LHCN-M2 (cell line): ENCODE measurements around the gene ULK4. TPM values are rescaled to one million over a fixed set of nuclear protein-coding genes. Genes with fewer than 3 reads are reported as not detected.
"Not testable (repeated sequence)": the region's sequence is repeated elsewhere in the genome, so short reads cannot be mapped to it uniquely, and the experiment has no call there.

ENCODE experiments used
- DNase-seq: peaks from one replicate; pipeline ENCODE4 v3.0.0-alpha.2; 2012; ENCODE audit warnings: low read depth
- total RNA-seq: library from RNA; depleted of rRNA; stranded (reverse); fragments of >200 nt; gene quantifications from 2 replicates; pipeline ENCODE4 v1.2.3, GENCODE V29; 2014

The ULK4 gene
- total RNA-seq, 1 experiment from 2014 or later, result 7.0 TPM

DNA sequence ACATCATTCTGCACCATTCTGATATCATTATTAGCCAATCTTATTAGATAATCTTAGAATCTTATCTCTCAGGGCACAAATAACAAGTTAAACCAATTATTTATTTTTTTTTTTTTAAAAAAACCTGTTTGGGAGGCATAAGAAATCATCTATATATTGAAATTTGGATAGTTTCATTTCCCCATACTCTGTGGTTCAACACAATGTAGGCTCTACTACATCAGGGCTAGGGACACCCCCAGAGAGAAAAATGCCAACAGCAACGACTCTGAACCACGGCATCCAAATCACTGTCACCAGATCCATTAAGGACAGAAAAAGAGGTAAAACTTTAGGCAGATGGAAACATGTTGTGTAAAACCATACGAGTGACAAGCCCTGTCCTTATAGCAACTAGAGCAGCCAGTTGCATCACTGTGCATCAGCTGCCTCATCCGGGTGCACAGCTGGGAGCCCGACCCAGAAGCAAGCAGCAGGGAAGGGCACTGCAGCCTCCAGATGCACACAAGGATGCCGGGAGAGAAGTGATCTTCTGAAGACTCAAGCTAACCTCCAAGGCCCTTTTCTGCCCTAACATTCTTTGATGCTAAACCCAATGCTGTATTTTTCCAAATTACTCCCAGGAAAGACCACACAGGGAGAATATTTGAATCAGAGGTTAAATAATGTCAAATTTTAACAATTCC, 381.5 kb downstream of the ULK4 start:
- DNase-seq, result no peak

DNA sequence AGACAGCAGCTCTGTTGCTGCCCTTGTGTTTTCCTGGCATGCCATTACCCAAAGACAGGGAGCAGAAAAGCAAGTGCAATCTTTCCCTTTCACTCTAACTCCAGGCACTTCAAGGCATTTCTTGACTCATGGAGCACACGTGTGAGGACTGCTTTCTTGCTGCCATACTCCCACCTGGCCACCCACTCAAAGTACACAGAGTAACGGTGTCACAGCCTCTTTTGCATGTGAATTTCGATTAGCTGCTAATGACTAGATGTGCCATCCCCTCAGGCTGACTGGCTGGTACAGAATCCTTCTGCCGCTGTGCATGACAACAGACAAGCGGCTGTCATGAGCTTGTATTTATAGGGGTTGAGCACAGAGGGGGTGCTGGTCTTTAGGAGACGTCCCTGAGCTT, 382.0 kb downstream of the ULK4 start:
- DNase-seq, result no peak

DNA sequence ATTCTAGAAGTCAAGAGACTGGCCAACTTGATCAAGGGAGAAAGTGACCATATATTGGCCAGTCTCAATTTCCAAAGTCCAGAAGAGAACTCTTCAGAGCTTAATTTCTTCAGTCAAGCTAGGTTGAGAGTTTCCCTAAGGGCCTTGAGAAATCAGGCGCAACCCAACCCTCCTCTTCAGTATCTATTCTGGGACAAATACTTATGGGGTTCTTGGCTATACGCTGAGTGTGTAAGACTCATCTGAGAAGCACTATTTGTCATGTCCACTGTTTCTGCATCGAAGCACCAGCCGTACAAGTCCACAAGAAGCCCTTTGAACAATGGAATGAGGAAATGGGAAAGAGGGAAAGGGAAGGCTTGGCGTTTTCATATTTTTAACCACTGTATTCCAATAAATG, 383.1 kb downstream of the ULK4 start:
- no peak for DNase-seq

DNA sequence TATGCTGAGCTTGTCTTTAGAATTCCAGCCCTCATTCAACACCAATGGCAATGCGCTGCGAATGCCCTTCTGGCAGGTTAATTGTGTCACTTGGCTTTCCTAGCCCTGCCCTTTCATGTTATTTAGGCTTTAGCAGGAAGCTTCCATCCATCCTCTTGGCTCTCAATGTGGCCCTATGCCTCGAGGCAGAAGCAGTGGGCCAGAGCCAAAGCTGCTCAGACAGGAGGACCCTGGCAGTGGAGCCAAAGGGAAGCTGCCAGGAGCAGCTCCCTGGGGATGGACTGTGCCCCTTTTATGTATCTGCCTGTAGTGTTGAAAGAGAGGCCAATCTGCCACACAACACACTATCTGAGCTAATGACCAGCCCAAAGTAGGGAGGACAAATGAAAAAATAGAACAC, 386.2 kb downstream of the ULK4 start:
- DNase-seq, result no peak

DNA sequence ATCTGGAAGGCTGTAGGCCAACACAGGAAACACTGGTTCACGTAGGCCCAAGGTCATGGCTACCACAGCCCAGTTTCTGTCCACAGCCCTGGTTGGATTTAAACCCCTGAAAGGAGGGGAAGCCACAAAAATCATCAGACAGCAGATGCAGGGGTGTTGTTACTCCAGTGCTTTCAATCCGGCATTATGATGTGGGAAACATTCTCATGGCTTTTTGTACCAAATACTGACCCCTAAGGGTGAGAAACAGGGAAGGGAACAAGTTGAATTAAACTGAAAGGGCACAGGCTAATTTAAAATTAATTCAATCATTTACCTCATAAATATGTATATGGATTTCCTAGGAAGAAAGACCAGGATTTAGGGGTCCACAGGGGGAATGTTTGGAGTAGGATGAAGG, 387.0 kb downstream of the ULK4 start:
- DNase-seq, result peak; percentile 23

DNA sequence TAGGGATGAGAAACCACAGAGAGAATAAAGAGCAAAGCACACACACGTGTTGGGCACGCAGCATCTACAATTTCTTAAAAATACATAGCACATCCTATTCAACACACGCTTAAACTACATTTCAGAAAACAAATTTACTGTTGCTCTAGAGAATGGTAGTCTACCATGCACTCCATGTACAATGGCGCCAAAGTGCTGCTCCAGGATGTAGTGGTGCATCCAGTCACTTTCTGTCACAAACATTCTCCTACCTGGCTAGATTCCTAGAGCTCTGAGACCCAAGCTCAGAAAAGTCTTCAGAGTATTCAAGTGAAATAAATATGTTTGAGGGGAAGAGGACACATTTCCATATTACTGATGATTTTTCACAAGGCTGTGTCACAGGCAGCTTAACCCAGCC, 388.3 kb downstream of the ULK4 start:
- DNase-seq, result no peak

DNA sequence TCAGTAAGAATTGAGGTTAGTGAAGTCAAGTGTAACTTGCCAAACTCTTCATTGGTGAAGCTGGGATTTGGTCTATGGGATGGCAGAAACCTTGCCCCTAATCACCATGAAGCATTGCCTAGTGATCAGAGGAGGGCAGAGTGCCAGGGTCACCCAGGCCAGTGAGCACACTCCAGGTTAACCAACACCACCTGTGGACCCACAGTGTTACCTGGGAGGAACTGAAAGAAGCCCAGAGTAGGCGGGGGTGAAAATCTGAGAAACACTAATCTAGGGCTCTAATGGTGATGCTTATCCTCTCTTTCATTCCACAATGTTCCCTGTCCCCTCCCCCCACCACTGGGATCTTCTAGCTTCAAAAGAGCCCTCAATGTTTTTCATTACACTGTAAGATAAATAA, 389.8 kb downstream of the ULK4 start:
- no peak for DNase-seq

DNA sequence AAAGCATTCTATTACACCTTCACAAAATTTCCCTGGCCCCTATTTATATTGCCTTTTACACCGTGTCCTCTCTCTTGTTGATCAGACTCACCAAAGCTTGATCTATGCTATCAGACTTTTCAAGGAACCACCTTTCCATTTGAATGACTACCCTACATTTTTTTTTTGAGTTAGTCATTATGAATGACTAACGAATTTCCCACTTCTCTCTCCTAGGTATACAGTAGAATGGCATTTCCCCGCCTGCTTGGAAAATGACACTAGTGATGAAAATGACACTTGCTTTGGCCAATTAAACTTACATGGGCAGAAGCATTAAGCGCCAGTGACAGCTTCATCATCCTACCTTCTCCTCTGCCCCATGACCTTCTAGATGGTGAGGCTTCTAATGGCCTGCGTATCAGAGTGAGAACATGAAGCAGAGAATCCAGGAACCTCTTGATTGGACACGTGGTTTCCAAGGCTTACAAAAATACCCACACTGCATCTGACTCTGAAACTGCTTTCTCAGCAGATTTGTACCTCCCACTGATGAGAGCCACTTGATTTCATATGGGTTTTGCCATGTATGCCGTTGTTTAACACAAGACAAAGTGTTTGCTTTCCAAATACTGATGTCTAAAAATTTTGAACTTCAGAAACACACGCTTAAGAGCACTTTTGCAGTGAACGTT, 392.1 kb downstream of the ULK4 start:
- DNase-seq, result no peak

DNA sequence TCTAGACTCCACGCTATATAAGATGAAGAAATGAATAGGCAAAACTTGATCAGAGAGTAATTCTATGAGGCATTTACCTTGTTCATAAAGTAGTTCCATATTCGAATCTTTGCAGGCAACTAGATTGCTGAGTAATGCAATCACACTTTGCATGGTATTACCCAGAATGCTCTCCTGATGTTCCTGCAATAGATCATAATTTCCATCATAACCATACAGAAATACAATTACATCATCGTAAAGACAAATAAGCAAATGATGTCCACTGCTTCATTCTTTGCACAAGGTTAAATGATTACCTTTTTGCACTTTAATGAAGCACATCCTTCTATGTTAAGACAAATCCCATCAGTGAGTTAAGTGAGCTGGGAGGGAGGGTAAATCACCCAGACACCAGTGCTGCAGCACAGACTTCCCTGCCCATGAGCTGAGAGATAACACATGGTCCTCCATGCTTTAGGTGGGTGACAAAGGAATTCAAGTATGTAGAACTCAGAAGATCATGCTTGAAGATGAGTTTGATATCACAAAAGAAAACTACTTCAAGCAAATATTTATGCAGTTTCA, 395.9 kb downstream of the ULK4 start:
- no peak for DNase-seq

DNA sequence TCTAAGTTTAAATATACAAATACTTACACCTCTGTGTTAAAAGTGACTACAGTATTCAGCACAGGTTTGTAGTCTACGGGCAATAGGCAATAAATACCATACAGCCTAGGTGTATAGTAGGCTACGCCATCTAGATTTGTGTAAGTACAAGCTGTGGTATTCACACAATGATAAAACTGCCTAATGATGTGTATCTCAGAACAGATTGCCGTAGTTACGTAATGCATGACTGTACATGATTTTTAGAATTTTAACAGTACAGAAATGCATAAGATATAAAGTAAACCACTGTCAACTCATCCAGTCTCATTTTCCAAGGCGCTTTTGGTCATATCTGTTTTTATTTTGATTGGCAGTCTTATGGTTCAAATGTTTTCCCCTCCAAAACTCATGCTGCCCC, 396.9 kb downstream of the ULK4 start:
- DNase-seq, result no peak

DNA sequence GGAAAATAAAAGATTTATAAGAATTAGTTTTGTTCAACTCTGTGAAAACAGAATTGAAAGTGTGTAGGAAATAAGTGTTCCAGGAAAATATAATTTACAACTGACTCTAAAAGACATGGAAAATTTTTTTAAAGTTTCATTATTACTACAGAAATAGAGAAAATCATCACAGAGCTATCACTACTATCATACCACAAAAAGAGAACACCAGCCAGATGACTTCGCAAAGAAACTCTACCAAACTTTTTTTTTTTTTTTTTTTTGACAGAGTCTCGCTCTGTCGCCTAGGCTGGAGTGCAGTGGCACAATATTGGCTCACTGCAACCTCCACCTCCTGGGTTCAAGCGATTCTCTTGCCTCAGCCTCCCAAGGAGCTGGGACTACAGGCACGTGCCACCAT, 405.7 kb downstream of the ULK4 start:
- DNase-seq, result not testable (repeated sequence)

DNA sequence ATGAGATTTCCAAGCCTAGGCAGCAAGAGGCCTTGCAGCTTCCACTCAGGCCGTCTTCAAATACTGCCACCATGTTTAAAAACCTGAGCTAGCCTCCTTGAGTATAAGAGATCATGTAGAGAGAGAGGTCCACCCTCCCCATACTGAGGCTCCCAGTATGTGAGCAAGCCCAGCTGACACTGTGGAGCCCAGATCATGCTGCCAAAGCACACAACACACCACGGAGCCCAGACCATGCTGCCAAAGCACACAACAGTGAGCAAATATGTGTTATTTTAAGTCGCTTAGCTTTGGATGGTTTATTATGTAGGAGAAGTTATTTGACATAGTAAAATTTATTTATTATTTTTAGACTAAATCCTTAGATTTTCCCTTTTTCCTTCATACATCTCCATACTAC, 428.9 kb downstream of the ULK4 start:
- DNase-seq, result no peak

DNA sequence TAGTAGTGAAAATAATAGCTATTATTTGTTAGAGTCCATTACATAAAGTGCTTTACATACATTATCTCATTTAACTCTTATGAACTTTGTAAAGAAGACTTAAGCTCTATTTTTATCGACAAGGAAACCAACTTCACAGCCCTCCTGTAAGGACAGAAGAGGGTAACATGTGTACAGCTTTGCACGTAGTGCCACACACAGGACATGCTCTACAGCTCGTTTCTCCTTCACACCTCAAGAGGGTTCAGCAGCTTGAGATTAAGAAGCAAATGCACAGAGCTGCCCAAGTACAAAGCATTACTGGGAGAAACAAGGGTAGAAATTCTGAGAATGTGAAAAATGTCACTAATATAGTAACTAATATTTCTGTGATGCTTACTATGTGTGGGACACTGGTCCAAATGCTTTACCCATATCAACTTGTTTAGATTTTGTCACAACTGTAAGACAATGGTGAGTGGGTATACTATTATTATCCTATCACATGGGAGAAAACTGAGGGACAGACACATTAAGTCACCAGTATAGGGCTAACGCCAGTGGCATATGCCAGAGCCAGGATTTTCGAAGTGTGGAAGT, 434.8 kb downstream of the ULK4 start:
- DNase-seq, result no peak

DNA sequence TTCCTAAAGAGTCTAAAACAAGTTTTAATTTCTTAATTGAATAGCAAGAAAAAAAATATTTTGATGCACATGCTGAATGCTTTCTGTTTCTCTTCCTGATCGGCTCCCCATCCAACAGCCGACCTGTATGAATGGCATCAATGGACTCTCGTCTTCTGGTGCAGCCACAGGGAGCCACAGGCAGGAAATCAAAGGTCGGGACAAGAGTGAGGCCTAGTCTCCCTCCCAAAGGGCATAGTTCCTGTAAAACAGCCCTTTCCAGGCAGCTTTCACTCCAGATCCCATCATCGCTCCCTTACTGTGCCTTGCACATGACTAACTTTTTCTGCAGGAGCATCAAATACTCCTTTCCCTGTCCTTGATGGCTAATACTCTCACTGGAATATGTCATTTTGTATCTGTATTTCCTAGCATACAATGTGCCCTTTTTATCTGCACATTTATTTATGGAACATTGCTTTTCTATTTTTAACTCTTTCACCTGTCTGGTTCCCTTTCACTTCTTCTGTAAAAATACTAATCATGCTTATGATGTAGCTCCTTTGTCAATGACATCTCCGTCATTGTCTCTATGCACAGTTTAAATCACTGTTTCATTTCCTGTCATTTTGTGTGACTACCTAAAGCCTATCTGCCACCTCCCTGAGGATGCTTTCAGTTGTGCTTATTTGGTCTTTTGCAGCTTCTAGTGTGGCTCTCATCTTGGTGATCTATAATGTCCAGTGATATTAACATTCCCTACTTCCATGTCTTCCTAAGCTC, 436.4 kb downstream of the ULK4 start:
- DNase-seq, result no peak

DNA sequence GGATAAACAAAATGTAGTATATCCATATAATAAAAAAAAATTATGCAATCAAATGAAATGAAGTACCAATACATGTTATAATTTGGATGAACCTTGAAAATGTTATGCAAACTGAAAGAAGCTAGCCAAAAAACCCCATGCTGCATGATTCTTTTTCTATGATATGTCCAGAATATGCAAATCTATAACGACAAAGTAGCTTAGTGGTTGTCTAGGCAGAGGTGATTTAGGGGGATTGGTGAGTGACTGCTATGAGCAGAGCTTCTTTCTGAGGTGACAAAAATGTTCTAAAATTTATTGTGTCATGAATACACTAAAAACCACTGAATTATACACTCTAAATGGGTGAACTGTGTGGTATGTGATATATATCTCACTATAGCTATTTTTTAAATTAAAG, 438.0 kb downstream of the ULK4 start:
- no peak for DNase-seq

DNA sequence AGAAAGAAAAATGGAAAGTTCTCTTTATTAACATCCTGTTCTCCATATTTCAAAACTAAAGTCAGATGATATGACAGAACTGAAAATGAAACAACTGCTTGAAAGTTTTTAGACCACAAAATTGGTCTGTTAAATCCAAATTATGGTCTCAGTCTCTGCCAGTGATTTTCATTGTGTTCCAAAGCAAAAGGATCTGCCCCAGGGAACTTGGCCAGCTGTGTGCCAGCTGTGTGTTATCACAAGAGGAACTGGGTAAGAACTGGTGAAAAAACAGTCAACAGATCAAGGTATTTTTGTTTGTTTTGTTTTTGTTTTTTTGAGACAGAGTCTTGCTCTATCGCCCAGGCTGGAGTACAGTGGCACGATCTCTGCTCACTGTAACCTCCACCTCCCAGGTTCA, 439.3 kb downstream of the ULK4 start:
- DNase-seq, result no peak

DNA sequence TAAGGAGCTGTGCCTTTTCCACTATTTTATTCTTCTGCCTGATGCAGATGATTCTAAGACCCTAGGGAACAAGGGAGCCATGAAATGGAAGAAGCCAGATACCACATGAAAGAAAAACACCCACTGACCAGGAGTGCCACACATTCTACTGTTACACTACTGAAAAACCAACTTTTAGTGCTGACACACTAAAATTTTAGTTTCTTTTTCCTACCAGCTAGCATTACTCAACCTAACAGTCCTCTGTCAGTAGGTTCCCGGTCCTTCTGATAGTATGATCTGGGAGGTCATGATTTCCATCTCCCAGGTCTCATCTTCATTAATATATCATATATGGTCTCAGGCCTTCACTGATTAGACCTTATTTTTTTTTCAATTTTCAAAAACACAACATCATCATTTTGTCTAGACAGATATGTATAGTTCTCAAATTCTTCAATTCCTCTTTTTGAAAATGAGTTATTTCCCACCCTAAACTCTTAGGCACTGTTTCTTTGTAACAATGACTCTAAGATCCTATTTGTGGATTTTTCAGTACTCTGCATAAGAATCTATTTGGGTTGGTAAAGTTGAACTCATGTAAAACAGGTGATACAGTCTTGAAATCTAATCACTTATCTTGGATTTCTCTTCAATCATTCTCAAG, 440.8 kb downstream of the ULK4 start:
- DNase-seq, result no peak

DNA sequence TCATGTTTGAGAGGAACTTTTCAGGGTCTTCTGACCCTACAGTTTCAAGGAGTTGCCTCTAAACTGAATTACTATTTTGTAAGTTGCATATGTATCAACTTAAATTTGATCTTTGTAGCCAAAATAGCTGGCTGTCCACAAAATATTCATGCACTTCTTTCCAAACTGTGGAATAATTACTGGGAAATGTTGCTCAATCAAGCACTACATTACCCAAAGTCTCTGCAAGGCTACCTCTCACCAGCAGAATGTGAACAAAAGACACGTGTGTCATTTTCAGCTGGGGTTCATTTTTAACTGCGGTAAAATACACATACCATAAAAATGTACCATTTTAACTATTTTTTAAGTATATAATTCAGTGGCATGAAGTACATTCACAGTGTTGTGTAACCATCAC, 442.2 kb downstream of the ULK4 start:
- no peak for DNase-seq

DNA sequence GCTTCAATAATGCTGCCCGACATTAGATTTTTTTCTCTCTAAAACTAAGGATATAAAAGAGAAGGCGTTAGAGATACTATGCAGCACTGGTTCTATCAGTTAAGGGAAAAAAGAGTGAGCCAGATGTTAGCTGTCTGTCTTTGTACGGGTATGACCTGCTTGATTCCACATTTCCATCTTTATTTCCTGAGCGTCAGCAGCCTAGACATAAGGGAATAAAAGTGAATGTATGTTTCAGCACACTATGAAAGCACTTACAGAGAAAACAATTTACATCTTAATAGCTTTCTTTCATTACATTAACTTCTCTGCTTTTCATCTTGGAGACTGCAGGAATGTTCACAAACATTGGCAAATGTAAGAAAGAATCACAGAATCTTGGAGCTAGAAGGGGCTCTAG, 443.3 kb downstream of the ULK4 start:
- no peak for DNase-seq

DNA sequence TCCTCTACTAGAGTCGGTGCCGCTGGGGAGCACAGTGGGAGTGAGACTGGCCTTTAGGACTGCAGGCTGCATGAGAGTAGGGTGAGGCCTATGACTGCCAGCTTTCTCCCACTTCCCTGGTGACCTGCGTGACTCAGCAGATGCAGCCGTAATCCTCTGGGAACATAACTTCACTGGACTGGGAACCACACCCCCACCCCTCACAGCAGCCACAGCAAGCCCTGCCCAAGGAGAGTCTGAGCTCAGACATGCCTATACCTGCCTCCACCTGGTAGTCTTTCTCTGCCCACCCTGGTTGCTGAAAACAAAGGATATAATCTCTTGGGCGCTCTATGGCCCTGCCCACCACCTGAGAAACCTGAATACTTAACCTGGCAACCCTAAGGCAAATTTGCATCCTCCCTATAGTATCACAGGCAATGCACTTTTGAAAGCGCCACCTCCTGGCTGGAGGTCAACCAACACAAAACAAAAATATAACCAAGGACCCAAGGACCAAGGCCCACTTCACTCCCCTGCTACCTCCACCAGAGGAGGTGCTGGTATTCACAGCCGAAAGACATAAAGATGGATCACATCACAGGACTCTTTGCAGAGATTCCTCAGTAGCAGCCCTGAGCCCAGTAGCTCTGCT, 453.7 kb downstream of the ULK4 start:
- peak; percentile 78 for DNase-seq
